Skeletal muscle tissue (tissue), 4 donors: ENCODE results near the gene TMCO4. TPM values are rescaled to one million over a fixed set of nuclear protein-coding genes. Genes with fewer than 3 reads are reported as not detected.
A peak's percentile ranks its signal among the peaks of the same experiment; 100 is the strongest.
"Not testable (repeated sequence)": the region's sequence is repeated elsewhere in the genome, so short reads cannot be mapped to it uniquely, and the experiment has no call there.

Experiments used
- H3K27ac ChIP-seq: one replicate; pipeline ENCODE4 v1.7.0; 2013; ENCODE audit warnings: mild to moderate bottlenecking, low read depth, low read length, inconsistent platforms
- H3K27me3 ChIP-seq, 3 donors: one replicate each; pipeline ENCODE4 v1.7.0; 2013; ENCODE audit warnings: low read length in 3 of 3; ENCODE audit not compliant: control insufficient read depth in 3 of 3, insufficient read depth in 3 of 3
- H3K36me3 ChIP-seq, 3 donors: one replicate each; pipeline ENCODE4 v1.7.0; 2013; ENCODE audit warnings: low read length in 3 of 3; ENCODE audit not compliant: control insufficient read depth in 3 of 3, insufficient read depth in 3 of 3
- H3K4me1 ChIP-seq, 3 donors: one replicate each; pipeline ENCODE4 v1.7.0; 2013; ENCODE audit warnings: low read length in 3 of 3, mild to moderate bottlenecking in 3 of 3; ENCODE audit not compliant: control insufficient read depth in 3 of 3, insufficient read depth in 3 of 3
- H3K4me3 ChIP-seq, 3 donors: one replicate each; pipeline ENCODE4 v1.7.0; 2013; ENCODE audit warnings: low read length in 3 of 3
- H3K9ac ChIP-seq, 3 donors: one replicate each; pipeline ENCODE4 v1.7.0; 2013; ENCODE audit warnings: low read length in 3 of 3, mild to moderate bottlenecking in 3 of 3, moderate library complexity in 2 of 3, low read depth in 1 of 3
- H3K9me3 ChIP-seq, 3 donors: one replicate each; pipeline ENCODE4 v1.7.0; 2013; ENCODE audit warnings: low read length in 3 of 3; ENCODE audit not compliant: control insufficient read depth in 3 of 3
- total RNA-seq: library from RNA; depleted of rRNA; stranded (reverse); fragments of >200 nt; gene quantifications from one replicate; pipeline ENCODE4 v1.2.3, GENCODE V29; 2014
- donor health status: Osteomylitis.

TMCO4 gene
- total RNA-seq, 1 donor from 2014 or later: 2.6 TPM

GRCh38 chr1:19643602-19644394, 155.9 kb downstream of the TMCO4 start, which contains the start of gene NBL1:
Gene NBL1, plus strand, starts transcription at chr1:19644311. Its CDS starts 10,720 bp downstream, at chr1:19655031.
- Histone ChIP-seq H3K9me3 (no peaks in the 10 kb centered on the region), H3K4me1 (peaks cover 23 to 30% (median 29%) of the 10 kb centered on the region in 3 donors), H3K4me3 (peak within 1 kb of the TSS; percentile 77 to 80 (median 78))

GRCh38 chr1:19643121-19643520, 156.6 kb downstream of the TMCO4 start:
- peaks cover 21 to 28% (median 26%) of the 10 kb centered on the region in 3 donors for H3K4me1 ChIP-seq
- peaks cover 15 to 27% (median 18%) of the 10 kb centered on the region in 3 donors for H3K27me3 ChIP-seq
- H3K9me3 ChIP-seq: no peaks in the 10 kb centered on the region
- H3K4me3 ChIP-seq: peak overlapping the region in 2 of 3 donors; percentile 57 to 62
- H3K27ac ChIP-seq: peak overlapping the region; percentile 66
- peak overlapping the region; percentile 33 to 72 (median 56) for H3K9ac ChIP-seq
- no peaks in the 10 kb centered on the region for H3K36me3 ChIP-seq

More at GRCh38 chr1:19643602-19644394, 155.9 kb downstream of the TMCO4 start, which contains the start of gene NBL1:
- peaks cover 15 to 27% (median 18%) of the 10 kb centered on the region in 3 donors for H3K27me3 ChIP-seq
- peak within 1 kb of the TSS; percentile 78 to 83 (median 81) for H3K9ac ChIP-seq
- H3K36me3 ChIP-seq: no peaks in the 10 kb centered on the region
- H3K27ac ChIP-seq: peak within 1 kb of the TSS; percentile 87

DNA sequence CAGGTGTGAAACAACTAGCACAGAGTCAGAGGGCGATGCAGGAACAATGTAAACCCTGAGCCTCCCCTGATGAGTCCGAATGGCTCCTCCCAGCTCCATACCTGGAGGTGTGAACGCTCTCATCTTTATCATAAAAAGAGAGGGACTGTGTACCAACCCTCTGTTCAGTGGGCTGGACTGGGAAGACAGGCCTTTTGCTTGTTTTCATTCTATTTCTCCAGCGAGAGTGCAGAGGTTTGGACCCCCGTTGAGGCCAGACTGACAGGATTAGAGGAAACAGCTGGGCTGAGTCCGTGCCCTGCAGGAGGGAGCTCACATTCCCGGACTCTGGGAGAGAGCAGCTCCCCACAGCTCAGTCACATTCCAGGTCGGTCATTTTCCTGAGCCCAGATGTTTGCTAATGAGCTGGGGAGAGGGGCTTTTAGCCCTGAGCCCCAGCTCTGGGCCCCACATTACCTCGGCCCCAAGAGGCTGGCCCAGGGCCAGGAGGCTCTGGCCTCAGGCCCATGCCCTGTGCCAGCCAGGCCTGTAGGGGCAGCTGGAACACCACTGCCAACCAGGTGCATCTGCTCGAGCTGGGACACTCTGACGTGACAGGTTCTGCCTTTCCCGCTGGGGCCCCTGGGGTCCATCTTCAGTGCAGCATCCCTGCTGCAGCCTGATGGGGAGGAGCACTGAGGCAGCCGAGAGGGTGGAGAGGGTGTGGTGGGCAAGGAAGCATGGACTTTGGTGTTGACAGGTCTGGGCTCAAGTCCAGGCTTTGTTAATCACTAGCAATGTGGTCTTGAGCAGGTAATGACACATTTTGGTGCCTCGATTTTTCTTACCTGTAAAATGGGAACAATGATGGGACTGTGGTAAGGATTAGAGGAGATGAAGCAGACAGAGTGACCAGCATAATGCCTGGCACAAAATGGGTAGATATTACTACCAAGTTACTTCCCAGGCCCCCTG, 159.1 kb downstream of the TMCO4 start:
- Histone ChIP-seq H3K4me1 (peaks cover 7 to 10% (median 9%) of the 10 kb centered on the region in 3 donors), H3K27ac (no peak overlapping the region), H3K36me3 (no peaks in the 10 kb centered on the region), H3K4me3 (no peak overlapping the region), H3K9me3 (no peaks in the 10 kb centered on the region), H3K9ac (no peak overlapping the region), H3K27me3 (peaks cover 12 to 25% (median 15%) of the 10 kb centered on the region in 3 donors)

GRCh38 chr1:19639999-19640362, 159.7 kb downstream of the TMCO4 start:
- peaks cover 8 to 21% (median 12%) of the 10 kb centered on the region in 3 donors for H3K27me3 ChIP-seq

GRCh38 chr1:19639228-19639627, 160.5 kb downstream of the TMCO4 start:
- not testable (repeated sequence) for H3K9me3 ChIP-seq, H3K36me3 ChIP-seq

More at GRCh38 chr1:19639999-19640362, 159.7 kb downstream of the TMCO4 start:
- H3K4me3 ChIP-seq: no peak overlapping the region
- H3K4me1 ChIP-seq: peaks cover 6 to 10% (median 7%) of the 10 kb centered on the region in 3 donors
- no peak overlapping the region for H3K27ac ChIP-seq
- no peaks in the 10 kb centered on the region for H3K9me3 ChIP-seq
- no peak overlapping the region for H3K9ac ChIP-seq
- H3K36me3 ChIP-seq: no peaks in the 10 kb centered on the region

GRCh38 chr1:19637606-19638005, 162.1 kb downstream of the TMCO4 start:
- Histone ChIP-seq H3K4me1 (no peaks in the 10 kb centered on the region), H3K36me3 (no peaks in the 10 kb centered on the region), H3K9me3 (no peaks in the 10 kb centered on the region), H3K4me3 (no peak overlapping the region), H3K9ac (no peak overlapping the region), H3K27ac (no peak overlapping the region), H3K27me3 (peaks cover 0 to 6% (median 0%) of the 10 kb centered on the region in 3 donors)

More at GRCh38 chr1:19639228-19639627, 160.5 kb downstream of the TMCO4 start:
- peaks cover 8 to 18% (median 8%) of the 10 kb centered on the region in 3 donors for H3K27me3 ChIP-seq
- H3K9ac ChIP-seq, H3K4me1 ChIP-seq, H3K27ac ChIP-seq, H3K4me3 ChIP-seq: not testable (repeated sequence)

DNA sequence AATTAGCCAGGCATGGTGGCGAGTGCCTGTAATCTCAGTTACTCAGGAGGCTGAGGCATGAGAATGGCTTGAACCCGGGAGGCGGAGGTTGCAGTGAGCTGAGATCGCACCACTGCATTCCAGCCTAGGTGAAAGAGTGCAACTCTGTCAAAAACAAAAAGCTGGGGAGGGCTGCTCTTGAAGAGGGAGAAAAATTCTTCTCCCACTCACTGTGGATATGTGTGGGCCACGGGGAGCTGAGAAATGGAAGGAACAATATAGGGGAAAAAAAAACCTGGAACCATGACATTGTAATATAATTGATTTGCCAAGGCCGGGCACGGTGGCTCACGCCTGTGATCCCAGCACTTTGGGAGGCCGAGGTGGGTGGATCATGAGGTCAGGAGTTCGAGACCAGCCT, 163.0 kb downstream of the TMCO4 start:
- not testable (repeated sequence) for H3K4me3 ChIP-seq, H3K9ac ChIP-seq, H3K27ac ChIP-seq, H3K36me3 ChIP-seq, H3K27me3 ChIP-seq, H3K9me3 ChIP-seq, H3K4me1 ChIP-seq

DNA sequence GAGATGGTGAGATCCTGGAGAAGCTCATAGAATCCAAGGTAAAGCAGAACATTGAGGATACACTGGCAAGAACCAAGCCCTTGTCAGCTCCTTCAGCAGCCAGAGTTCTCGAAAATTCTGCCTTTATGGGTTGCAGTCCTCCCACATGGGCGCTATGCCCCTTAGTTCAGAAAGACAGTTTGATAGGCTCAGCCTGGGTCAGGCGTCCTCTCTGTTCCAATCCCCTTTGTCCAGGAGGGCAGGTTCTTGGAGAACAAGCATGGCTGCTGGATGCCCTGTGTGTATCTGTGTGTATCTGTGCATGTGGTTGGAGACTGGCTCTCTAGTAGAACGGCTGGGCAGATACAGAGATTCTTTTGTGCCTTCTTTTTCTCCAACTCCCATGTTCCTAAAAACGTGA, 163.7 kb downstream of the TMCO4 start:
- Histone ChIP-seq H3K4me1 (no peaks in the 10 kb centered on the region), H3K9me3 (no peaks in the 10 kb centered on the region), H3K4me3 (no peak overlapping the region), H3K27ac (no peak overlapping the region), H3K36me3 (no peaks in the 10 kb centered on the region), H3K27me3 (peaks cover 0 to 3% (median 0%) of the 10 kb centered on the region in 3 donors), H3K9ac (no peak overlapping the region)

- no peak overlapping the region for H3K4me3 ChIP-seq
- peaks cover 0 to under 1% (median 0%) of the 10 kb centered on the region in 3 donors for H3K27me3 ChIP-seq
- H3K27ac ChIP-seq: no peak overlapping the region
- H3K9ac ChIP-seq: no peak overlapping the region
- H3K36me3 ChIP-seq: no peaks in the 10 kb centered on the region
- no peaks in the 10 kb centered on the region for H3K4me1 ChIP-seq
- H3K9me3 ChIP-seq: no peaks in the 10 kb centered on the region
Measured at GRCh38 chr1:19635646-19636045, 164.1 kb downstream of the TMCO4 start.
